AG08396 (cell line): Measurements from ENCODE around the gene PTPRN2.
"Not testable (repeated sequence)": the region's sequence is repeated elsewhere in the genome, so short reads cannot be mapped to it uniquely, and the experiment has no call there.

ENCODE experiments used
- DNase-seq: peaks from one replicate; pipeline ENCODE4 v3.0.0; 2012; ENCODE audit warnings: low spot score, mixed read lengths

The PTPRN2 gene

DNA sequence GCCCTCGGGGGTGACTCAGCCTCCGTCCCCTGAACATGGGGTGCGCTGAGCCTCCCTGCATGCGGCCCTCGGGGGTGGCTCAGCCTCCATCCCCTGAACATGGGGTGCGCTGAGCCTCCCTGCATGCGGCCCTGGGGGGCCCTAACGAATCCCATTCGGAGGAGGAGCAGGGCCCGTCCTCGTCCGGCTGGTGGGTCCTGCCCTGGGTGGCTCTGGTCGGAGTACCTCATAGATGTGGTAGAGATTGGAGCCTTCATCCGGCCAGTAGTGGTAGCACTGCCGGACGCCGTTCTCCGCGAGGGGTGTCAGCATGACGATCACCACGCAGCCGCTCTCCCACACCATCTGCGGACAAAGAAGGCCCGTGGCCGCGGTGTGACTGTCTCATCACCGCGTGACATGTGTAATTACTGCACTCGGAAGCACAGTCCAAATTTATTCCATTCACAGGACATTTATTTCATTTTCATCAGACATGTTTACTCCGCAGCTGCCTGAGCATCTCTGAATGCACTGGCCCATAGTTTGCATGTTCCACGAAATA is 1009.8 kb downstream of the PTPRN2 start:
- DNase-seq: no peak

DNA sequence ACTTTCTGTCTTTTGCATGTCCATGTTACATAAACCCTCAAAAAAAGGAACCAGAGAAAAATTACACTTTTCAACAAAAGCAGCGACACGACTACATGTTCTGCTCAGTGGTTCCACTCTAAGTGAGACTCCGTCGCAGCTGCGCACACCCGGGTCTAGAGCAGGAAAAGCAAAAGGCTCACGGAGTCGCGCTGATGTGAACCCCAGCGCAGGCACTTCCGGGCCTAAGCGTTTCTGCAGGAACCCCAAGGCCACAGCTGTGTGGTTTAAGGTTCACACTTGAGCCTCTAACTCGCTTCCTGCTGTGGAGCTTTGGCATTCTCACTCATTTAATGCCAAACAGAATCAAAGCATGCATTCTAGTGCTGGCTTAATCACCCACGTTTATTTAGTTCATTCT is 1010.6 kb downstream of the PTPRN2 start:
- DNase-seq: no peak

DNA sequence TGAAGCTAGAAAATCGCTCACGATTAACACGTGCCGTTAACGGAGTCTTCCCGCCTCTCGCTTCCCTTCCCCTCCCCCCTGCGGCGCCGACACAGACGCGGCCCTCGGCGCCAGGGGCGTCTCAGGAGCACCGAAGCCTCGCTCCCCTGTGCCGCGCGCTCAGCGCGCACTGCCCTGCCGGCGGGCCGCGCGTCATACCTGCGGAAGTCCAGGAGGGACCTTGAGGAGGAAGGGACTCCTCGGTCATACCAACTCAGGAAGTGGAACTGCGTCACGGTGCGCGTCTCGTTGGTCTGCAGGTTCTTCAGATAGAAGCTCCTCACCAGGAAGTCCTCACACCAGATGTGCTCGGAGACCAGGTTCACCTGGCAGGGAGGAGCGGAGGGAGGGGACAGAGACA is 1011.2 kb downstream of the PTPRN2 start:
- DNase-seq: no peak

DNA sequence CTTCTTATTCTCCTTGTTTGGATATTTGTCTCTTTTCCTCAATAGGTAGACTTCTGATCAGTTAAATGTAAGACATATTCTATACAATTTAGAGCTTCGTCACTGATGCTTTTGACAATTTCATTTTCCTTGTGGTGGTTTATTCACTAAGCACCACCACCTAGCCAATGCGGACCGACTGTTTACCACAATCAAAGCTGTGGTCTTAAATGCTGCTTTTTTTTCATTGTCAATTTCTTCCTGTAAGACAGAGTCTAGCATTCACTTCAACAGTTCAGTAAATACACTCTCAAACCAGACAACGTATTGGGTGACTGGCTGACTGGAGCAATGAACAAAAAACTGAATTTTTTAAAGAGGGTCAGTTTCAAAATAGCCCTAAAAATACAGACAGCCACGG is 1011.8 kb downstream of the PTPRN2 start:
- DNase-seq: no peak

DNA sequence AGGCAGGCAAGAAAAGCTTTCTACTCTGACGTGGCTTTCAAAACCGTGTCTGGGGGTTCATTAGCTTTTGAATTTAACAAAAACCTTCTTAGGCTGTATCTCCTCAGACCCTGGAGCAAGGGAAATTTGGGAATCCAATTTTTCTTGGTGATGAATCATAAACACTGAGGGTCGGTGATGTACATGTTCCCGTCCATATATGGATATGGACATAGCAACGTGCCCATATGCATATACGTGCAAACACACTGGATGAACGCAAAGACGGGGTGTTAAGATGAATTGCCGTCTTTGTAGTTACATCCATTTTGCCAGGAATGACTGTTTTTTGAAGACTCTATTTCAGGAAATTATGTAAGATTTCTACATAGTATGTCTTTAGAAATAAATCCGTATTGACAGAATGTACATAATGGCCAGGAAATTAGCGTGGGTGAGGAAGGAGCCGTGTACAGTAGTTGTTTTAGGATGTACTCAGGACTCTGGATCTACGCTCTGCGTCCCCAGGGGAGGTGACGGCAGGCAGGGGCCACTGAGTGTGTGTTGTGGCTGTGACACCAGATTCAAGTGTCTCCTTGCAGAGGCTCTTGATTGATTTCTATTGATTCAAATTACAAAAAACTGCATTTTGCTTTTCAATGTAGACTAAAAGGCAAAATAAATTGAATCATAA is 1012.6 kb downstream of the PTPRN2 start:
- no peak for DNase-seq

DNA sequence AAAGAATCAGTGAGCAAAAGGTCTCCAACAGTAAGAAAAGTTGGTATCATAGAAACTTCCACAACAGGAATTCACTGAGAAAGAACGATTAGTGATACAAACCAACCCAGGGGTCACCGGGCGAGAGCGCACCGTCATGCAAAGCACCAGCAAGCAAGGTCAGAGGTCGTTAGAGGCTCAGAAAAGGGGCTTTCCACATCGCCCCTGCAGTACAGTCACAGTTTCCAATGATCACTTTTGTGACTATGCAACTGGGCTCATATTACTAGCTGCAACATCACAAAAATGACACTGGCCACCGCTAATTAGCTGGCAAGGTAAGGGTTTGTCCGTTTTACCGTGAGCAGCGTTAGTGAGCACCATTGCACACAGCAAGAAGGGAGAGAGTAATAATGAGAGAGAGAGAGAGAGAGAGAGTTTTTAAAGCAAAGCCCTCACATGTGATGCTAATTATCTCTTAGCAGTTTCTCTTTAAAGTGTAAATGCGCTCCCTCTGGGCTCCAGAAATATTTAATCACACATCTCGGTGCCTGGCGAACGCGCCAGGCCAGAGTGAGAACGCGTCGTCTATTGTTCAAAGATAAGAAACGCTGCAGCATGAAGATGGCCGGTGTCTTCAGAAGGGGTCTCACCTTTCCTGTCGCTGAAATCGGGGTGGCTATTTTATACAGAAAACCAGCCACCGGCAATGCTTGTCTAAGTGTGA is 1013.4 kb downstream of the PTPRN2 start:
- DNase-seq: no peak

DNA sequence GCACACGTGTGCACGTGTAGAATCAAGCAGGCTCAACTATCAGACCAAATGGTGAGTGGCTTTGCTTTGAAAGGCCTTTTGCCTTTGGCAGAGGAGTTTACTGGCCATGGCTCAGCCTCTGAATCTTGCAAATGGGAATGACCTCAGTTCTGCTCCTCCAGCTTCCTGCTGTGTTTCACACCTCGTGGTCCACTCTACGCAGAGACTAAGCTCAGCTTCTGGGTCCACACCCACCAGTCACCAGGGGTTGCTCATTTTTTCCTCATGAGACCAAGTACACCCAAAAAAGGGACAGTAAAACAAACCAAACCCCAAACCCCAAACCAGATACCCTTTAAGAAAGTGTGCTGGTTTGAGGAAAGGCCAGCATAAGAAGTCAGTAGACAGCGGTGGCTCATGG is 1014.4 kb downstream of the PTPRN2 start:
- no peak for DNase-seq

DNA sequence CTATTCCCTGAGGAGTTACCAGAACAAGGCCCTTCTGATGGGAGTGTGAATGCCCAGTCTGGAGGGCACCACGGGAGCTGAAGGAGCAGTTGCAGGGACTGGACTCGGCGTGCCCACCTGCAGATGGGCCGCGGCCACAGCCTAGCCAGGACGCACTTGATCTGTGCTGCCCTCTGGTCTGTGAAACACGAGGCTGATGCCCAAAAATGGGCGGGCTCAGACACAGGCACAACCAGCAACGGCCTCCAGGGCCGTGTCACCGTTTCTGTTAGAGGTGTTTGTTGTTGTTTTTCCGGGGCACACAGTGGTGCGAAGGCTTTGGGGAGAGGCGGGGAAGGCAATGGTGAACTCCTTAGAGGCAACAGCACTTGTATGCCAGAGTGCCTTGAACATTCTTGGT is 1015.0 kb downstream of the PTPRN2 start:
- no peak for DNase-seq

DNA sequence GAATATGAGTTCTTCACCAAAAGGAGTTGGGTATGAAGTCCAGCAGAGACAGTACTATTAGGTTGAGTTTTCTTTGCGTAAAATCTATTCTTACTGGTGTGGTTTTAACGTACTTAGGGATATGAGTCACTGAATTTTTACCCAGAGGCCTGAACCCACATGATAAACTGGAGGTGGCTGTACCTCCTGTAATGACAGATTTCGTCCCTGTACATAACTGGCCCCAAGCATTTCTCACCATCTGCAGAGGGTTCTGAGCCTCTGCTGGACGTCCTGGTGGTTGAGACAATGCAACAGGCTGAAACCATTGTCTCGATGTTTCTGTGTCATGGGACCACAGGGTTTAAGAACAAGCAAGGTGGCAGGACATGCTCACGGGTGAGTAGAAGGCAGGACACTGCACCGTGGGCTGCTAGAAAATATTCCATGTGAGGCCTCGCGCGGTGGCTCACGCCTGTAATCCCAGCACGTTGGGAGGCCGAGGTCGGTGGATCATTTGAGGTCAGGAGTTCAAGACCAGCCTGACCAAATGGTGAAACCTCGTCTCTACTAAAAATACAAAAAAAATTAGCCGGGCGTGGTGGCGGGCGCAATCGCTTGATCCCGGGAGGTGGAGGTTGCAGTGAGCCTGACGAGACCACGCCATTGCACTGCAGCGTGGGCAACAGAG is 1017.0 kb downstream of the PTPRN2 start:
- no peak for DNase-seq

DNA sequence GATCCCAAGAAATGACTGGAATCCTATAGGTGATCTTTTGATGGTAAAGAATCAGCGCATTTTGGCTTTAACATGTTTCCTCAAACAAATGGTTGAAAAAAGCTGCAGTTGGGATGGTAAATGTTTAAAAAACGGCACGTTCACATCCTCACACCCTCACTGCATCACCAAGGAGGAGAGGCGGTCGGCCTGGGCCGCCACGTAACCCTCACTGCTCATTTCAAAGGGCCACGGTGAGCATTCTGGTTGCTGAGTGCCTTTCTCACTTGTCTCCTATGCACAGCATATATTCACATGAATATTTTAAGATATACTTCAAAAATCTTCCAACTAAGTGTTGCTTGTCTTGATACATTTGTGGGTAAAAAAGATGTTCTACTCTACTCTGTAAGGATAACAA is 1017.7 kb downstream of the PTPRN2 start:
- no peak for DNase-seq

DNA sequence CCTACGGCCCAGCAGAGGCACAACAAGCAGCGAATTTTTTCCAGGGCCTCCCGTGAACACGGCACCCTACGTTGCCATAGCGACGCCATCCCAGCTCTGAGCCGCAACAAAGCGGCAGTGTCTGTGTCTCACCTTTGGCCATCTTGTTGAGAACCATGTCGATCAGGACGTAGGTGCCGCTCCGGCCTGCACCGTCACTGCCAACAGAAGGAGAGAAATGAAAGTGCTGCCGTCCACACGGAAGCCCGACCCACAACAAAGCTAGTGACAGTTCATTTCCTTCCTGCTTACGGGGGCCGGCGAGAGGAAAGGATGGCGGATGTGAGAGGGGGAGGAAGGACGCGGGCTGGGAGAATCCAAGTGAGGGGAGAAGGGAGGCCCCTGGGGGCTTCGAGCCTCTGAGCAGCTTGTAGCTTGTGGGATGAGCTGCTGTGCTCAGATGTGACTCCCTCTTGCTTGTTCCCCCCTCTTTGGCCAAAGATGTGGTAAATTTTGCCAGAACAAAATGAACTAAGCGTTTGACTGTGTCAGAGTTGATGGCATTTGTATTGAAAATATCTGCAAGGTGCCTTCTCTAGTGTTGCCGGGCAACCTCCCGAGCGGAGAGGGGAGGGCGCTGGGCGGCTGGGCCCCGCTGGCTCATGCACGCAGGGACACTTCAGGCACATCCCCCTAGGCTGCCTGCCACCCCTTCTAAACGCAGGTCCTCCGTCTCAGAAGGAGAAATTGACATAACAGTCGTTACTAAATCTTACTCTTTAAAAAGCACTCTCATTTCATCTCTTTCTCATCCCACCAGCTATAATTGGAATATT is 1018.6 kb downstream of the PTPRN2 start:
- no peak for DNase-seq

DNA sequence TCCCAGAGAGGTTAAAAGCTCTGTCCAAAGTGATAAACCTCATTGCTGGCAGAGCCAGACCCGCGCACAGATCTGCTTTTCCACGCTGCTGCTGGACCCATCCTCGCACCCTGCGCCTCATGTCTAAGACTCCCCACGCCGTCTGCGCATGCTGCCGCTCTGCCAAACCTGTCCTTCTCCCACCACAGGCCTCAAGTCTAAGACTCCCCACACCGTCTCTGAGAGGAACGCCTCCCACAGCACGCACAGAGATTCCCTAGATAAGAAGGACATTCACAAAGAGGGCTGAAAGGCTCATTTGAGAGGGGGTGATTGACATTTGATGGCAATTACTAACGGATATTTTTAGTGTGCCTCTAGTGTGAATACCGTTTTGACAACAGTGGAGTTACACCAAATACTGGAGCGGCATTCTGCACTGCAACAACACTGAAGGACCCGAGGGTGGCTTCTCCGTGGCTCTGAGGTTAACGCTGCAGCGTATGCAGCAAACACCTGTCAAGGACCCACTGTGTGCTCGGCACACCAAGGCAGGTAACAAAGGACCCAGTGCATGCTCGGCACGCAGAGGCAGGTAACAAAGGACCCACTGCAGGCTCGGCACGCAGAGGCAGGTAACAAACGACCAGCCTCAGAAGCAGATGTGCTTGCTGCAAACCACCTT is 1019.4 kb downstream of the PTPRN2 start:
- DNase-seq: no peak

DNA sequence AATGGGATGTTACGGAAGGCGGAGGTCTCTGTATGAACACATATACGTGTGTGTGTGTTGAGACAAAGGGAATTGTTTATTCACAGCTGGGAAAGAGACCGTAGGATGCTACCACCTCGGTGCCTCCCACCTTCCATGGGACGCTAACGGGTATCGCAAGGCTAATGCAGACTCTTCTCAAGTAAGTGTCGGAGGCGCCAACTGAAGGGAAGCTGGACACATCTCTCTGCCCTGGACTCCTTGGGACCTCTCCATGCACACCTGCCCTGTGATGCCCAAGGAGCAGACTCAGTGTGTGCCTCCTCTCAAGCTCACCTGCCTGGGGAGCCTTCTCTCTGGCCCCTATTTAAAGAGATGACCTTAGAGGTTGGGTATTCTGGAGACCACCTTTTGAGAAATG is 1020.0 kb downstream of the PTPRN2 start:
- no peak for DNase-seq

DNA sequence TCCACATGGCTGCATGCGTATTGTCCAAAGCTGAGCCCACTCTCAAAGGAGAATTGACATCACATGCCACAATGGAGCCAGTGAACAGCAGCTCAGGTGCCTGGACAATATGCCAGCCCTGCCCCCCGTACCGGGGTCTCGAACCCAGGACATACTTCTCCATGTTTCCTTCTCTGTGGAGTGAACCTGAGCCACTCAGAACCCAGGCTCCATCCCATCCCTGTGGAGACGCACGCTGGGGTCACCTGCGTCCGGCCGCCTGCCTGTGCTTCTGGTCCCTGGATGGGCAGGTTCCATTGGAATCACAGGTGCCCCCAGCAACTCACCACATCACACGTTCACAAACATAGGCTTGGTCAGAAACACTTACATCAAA is 1021.0 kb downstream of the PTPRN2 start:
- no peak for DNase-seq

DNA sequence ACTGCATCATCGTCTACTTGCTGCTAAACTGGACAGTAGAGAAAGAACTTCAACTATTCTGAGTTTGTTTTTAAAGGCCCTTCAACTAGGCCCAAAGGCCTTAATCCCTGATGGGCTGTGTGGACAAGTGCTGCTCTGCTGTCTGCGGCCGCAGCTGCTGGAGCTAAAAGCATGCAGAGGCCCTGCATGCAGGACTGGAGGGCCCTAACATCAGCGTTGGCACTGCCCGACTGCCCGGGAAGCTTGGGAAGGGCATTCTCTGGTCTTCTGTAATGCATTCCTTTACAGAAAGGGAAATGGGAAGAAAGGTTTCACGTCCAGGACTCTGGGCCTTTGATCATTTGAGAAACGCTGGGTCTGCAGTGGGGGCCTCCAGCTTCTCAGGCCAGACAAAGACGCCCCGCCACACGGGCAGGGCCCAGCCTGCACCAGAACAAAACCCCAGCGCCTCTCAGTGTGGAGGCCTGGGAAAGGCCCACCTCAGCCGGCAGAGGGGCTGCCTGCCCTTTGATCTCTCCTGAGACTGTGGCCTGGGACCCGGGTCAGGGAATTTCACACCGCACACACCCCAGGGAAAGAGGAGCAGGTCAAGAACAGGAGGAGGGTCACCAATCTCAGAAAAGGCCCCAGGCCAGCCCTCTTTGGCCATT is 1021.5 kb downstream of the PTPRN2 start:
- DNase-seq: no peak

DNA sequence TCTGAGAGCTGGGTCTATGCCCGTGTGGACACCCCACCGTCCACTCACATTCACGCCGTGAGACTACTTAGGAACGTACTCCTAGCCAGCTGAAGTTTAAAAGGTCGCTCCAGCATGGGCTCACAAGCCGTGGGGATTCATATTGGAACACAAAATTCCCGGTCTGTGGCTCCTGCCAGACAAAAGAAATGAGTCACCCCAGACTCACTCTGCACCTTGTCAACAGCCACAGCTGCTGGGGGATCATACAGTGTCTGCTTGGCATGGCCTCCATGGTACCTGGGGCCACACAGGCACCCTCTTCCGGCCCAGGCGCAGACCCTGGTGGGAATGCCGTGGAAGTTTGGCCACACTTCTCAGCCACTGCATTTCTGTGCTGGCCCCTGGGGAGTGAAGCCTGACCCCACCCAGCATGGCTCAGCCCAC is 1022.4 kb downstream of the PTPRN2 start:
- DNase-seq: no peak

DNA sequence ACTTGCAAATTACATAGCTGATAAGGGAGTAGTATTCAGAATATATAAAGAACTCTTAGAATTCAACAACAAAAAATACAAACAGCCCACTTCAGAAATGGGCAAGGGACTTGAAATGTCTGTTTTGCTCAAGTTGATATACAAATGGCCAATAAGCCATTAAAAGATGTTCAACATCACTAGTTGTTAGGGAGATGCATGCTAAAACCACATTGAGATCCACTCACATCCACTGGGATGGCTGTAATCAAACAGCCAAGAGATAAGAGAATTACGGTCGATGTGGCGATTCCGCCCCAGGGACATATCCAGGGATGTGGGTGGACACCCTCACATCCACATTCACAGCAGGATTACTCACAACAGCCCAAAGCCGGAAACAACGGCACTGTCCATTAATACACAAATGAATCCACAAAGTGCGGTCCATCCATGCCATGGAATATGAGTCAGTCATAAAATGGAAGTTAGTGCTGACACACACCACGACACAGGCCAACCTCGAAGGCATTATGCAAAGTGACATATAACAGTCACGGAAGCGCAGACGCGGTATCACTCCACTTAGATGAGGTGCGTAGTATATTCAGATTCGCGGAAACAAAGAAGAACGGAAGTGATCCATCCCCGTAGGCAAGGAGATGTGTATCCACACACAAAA is 1023.0 kb downstream of the PTPRN2 start:
- no peak for DNase-seq

DNA sequence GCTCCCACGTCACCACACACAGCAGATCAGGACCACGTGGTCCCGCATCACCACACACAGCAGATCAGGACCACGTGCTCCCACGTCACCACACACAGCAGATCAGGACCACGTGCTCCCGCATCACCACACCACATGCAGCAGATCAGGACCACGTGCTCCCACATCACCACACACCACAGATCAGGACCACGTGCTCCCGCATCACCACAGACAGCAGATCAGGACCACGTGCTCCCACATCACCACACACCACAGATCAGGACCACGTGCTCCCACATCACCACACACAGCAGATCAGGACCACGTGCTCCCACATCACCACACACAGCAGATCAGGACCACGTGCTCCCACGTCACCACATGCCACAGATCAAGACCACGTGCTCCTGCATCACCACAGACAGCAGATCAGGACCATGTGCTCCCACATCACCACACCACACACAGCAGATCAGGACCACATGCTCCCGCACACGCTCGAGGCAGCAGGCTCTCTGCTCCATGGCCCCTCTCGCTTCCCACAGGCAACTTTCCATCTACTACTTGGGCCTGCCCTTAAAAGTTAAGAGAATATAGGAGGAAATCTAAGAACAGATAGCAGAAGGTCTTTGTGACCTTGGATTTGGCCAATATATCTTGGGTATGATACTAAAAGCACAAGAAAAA is 1024.0 kb downstream of the PTPRN2 start:
- DNase-seq: not testable (repeated sequence)

DNA sequence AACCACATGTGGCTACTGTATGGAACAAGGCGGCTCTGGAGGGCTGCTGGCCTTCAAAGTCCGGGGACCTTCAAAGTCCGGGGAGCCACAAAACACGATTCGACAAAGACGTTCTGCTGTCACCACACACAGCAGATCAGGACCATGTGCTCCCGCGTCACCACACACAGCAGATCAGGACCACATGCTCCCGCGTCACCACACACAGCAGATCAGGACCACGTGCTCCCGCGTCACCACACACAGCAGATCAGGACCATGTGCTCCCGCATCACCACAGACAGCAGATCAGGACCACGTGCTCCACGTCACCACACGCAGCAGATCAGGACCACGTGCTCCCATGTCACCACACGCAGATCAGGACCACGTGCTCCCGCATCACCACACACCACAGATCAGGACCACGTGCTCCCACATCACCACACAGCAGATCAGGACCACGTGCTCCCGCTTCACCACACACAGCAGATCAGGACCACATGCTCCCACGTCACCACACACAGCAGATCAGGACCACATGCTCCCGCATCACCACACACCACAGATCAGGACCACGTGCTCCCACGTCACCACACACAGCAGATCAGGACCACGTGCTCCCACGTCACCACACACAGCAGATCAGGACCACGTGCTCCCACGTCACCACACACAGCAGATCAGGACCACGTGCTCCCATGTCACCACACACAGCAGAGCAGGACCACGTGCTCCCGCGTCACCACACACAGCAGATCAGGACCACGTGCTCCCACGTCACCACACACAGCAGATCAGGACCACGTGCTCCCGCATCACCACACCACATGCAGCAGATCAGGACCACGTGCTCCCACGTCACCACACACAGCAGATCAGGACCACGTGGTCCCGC is 1024.9 kb downstream of the PTPRN2 start:
- not testable (repeated sequence) for DNase-seq
